HEK293 (cell line): ENCODE data around the gene SERTAD4.

Experiments
- BCL11A ChIP-seq: fragments of 450-650 bp; formaldehyde crosslinking; IDR thresholded peaks from 2 replicates; pipeline ENCODE4 v1.5.1; 2016; ENCODE audit warnings: low read depth, missing biosample characterization, missing genetic modification characterization
- FEZF1 ChIP-seq: fragments of 450-650 bp; formaldehyde crosslinking; IDR thresholded peaks from 2 replicates; pipeline ENCODE4 v1.5.1; 2016; ENCODE audit warnings: missing biosample characterization, missing genetic modification characterization
- GFI1B ChIP-seq: fragments of 450-650 bp; formaldehyde crosslinking; IDR thresholded peaks from 2 replicates; pipeline ENCODE4 v1.5.1; 2016; ENCODE audit warnings: missing biosample characterization, missing genetic modification characterization
- INSM2 ChIP-seq: fragments of 450-650 bp; formaldehyde crosslinking; IDR thresholded peaks from 2 replicates; pipeline ENCODE4 v1.5.1; 2016; ENCODE audit warnings: missing biosample characterization, missing genetic modification characterization
- KLF17 ChIP-seq: fragments of 450-650 bp; formaldehyde crosslinking; IDR thresholded peaks from 2 replicates; pipeline ENCODE4 v1.5.1; 2016; ENCODE audit warnings: missing biosample characterization, missing genetic modification characterization
- MYNN ChIP-seq: fragments of 450-650 bp; formaldehyde crosslinking; IDR thresholded peaks from 2 replicates; pipeline ENCODE4 v1.5.1; 2016; ENCODE audit warnings: missing biosample characterization, missing genetic modification characterization, borderline replicate concordance
- MZF1 ChIP-seq: fragments of 450-650 bp; formaldehyde crosslinking; IDR thresholded peaks from 2 replicates; pipeline ENCODE4 v1.5.1; 2017; ENCODE audit warnings: missing biosample characterization, missing genetic modification characterization, borderline replicate concordance
- PRDM4 ChIP-seq: fragments of 450-650 bp; formaldehyde crosslinking; IDR thresholded peaks from 2 replicates; pipeline ENCODE4 v1.5.1; 2017; ENCODE audit warnings: missing biosample characterization, missing genetic modification characterization
- RBAK ChIP-seq: fragments of 450-650 bp; formaldehyde crosslinking; IDR thresholded peaks from 2 replicates; pipeline ENCODE4 v1.5.1; 2016; ENCODE audit warnings: missing biosample characterization, missing genetic modification characterization
- SP2 ChIP-seq: fragments of 450-650 bp; formaldehyde crosslinking; IDR thresholded peaks from 2 replicates; pipeline ENCODE4 v1.5.1; 2016; ENCODE audit warnings: missing biosample characterization, missing genetic modification characterization
- SP3 ChIP-seq: fragments of 450-650 bp; formaldehyde crosslinking; IDR thresholded peaks from 2 replicates; pipeline ENCODE4 v1.5.1; 2016; ENCODE audit warnings: missing biosample characterization, missing genetic modification characterization
- ZBTB21 ChIP-seq: fragments of 450-650 bp; formaldehyde crosslinking; IDR thresholded peaks from 2 replicates; pipeline ENCODE4 v1.5.1; 2017; ENCODE audit warnings: missing biosample characterization, missing genetic modification characterization
- ZFHX2 ChIP-seq: fragments of 450-650 bp; formaldehyde crosslinking; conservative IDR thresholded peaks from 2 replicates; pipeline ENCODE4 v1.5.1; 2016; ENCODE audit warnings: missing biosample characterization, missing genetic modification characterization
- ZFP69B ChIP-seq: fragments of 450-650 bp; formaldehyde crosslinking; IDR thresholded peaks from 2 replicates; pipeline ENCODE4 v1.5.1; 2016; ENCODE audit warnings: missing biosample characterization, missing genetic modification characterization
- ZNF121 ChIP-seq: fragments of 450-650 bp; formaldehyde crosslinking; IDR thresholded peaks from 2 replicates; pipeline ENCODE4 v1.5.1; 2016; ENCODE audit warnings: missing biosample characterization, missing genetic modification characterization
- ZNF132 ChIP-seq: fragments of 450-650 bp; formaldehyde crosslinking; IDR thresholded peaks from 2 replicates; pipeline ENCODE4 v1.5.1; 2017; ENCODE audit warnings: missing biosample characterization, missing genetic modification characterization, borderline replicate concordance
- ZNF239 ChIP-seq: fragments of 450-650 bp; formaldehyde crosslinking; IDR thresholded peaks from 2 replicates; pipeline ENCODE4 v1.5.1; 2016; ENCODE audit warnings: missing biosample characterization, missing genetic modification characterization
- ZNF335 ChIP-seq: fragments of 450-650 bp; formaldehyde crosslinking; conservative IDR thresholded peaks from 2 replicates; pipeline ENCODE4 v1.5.1; 2016; ENCODE audit warnings: missing biosample characterization, missing genetic modification characterization
- ZNF37A ChIP-seq: fragments of 450-650 bp; IDR thresholded peaks from 2 replicates; pipeline ENCODE4 v1.5.1; 2018; ENCODE audit warnings: missing biosample characterization, missing genetic modification characterization
- ZNF473 ChIP-seq: fragments of 450-650 bp; formaldehyde crosslinking; IDR thresholded peaks from 2 replicates; pipeline ENCODE4 v1.5.1; 2017; ENCODE audit warnings: missing biosample characterization, missing genetic modification characterization
- ZNF514 ChIP-seq: fragments of 450-650 bp; formaldehyde crosslinking; IDR thresholded peaks from 2 replicates; pipeline ENCODE4 v1.5.1; 2016; ENCODE audit warnings: missing biosample characterization, missing genetic modification characterization
- ZNF670 ChIP-seq: fragments of 450-650 bp; formaldehyde crosslinking; IDR thresholded peaks from 2 replicates; pipeline ENCODE4 v1.5.1; 2016; ENCODE audit warnings: missing biosample characterization, missing genetic modification characterization, low read depth
- ZNF768 ChIP-seq: fragments of 450-650 bp; formaldehyde crosslinking; IDR thresholded peaks from 2 replicates; pipeline ENCODE4 v1.5.1; 2018; ENCODE audit warnings: missing biosample characterization, mild to moderate bottlenecking, missing genetic modification characterization
- TF ChIP-seq, protein P1 (sequence below): fragments of 450-650 bp; formaldehyde crosslinking; IDR thresholded peaks from 2 replicates; pipeline ENCODE4 v1.5.1; 2016; ENCODE audit warnings: missing biosample characterization, missing genetic modification characterization
- TF ChIP-seq, protein P2 (sequence below): fragments of 450-650 bp; formaldehyde crosslinking; IDR thresholded peaks from 2 replicates; pipeline ENCODE4 v1.5.1; 2016; ENCODE audit warnings: missing biosample characterization, missing genetic modification characterization
- TF ChIP-seq, protein P3 (sequence below): fragments of 450-650 bp; formaldehyde crosslinking; IDR thresholded peaks from 2 replicates; pipeline ENCODE4 v1.5.1; 2017; ENCODE audit warnings: missing biosample characterization, missing genetic modification characterization
- TF ChIP-seq, protein P4 (sequence below): fragments of 450-650 bp; formaldehyde crosslinking; IDR thresholded peaks from 2 replicates; pipeline ENCODE4 v1.5.1; 2016; ENCODE audit warnings: missing biosample characterization, missing genetic modification characterization

SERTAD4 gene

DNA sequence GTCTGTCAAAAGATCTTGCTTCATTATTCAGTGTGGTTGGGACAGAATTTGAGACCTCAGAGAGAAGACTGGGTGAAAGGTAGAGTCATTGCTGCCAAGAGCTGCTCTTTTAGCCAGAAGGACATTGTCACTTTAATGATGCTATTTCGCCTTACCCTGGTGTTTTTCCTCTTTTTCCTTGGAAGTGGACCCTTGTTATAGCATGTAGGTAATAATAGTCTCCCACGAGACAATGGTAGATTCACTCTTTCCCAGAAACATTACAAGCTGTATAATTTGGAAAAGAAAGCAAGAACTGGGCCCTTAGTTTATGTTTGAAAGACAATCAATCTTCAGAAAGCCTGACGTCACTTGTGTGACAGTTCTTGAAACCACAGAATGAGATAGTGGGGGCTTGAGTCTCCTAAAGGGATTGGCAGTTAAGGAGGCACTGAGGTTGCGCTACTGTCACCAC lies 3.8 kb downstream of the SERTAD4 start (continued):
- no peak for TF ChIP-seq ZNF514 (tag by site-specific recombination)
- peak; percentile 99 for TF ChIP-seq FEZF1
- peak; percentile 94 for TF ChIP-seq ZFP69B (tag by site-specific recombination)
- peak; percentile 55 for TF ChIP-seq ZNF335 (tag by site-specific recombination)
- no peak for TF ChIP-seq RBAK (tag by site-specific recombination)
- no peak for TF ChIP-seq ZNF132 (tag by site-specific recombination)
- TF ChIP-seq ZNF473 (tag by site-specific recombination), result no peak
- TF ChIP-seq, protein P1, sequence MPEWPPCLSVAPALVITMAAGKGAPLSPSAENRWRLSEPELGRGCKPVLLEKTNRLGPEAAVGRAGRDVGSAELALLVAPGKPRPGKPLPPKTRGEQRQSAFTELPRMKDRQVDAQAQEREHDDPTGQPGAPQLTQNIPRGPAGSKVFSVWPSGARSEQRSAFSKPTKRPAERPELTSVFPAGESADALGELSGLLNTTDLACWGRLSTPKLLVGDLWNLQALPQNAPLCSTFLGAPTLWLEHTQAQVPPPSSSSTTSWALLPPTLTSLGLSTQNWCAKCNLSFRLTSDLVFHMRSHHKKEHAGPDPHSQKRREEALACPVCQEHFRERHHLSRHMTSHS (tag by site-specific recombination), result no peak
- TF ChIP-seq, protein P2, sequence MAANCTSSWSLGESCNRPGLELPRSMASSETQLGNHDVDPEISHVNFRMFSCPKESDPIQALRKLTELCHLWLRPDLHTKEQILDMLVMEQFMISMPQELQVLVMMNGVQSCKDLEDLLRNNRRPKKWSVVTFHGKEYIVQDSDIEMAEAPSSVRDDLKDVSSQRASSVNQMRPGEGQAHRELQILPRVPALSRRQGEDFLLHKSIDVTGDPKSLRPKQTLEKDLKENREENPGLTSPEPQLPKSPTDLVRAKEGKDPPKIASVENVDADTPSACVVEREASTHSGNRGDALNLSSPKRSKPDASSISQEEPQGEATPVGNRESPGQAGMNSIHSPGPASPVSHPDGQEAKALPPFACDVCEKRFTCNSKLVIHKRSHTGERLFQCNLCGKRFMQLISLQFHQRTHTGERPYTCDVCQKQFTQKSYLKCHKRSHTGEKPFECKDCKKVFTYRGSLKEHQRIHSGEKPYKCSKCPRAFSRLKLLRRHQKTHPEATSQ (tag by site-specific recombination), result no peak
- TF ChIP-seq ZNF121 (tag by site-specific recombination), result peak; percentile 80; the same call in 1 of the 2 replicates
- peak; percentile 94 for TF ChIP-seq BCL11A (tag by site-specific recombination)
- TF ChIP-seq GFI1B (tag by site-specific recombination), result peak; percentile 59; the same call in 1 of the 2 replicates
- TF ChIP-seq INSM2, result peak; percentile 84
- no peak for TF ChIP-seq ZNF239 (tag by site-specific recombination)
- TF ChIP-seq, protein P3, sequence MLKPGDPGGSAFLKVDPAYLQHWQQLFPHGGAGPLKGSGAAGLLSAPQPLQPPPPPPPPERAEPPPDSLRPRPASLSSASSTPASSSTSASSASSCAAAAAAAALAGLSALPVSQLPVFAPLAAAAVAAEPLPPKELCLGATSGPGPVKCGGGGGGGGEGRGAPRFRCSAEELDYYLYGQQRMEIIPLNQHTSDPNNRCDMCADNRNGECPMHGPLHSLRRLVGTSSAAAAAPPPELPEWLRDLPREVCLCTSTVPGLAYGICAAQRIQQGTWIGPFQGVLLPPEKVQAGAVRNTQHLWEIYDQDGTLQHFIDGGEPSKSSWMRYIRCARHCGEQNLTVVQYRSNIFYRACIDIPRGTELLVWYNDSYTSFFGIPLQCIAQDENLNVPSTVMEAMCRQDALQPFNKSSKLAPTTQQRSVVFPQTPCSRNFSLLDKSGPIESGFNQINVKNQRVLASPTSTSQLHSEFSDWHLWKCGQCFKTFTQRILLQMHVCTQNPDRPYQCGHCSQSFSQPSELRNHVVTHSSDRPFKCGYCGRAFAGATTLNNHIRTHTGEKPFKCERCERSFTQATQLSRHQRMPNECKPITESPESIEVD (tag by site-specific recombination), result peak; percentile 99
- peak; percentile 65; the same call in 1 of the 2 replicates for TF ChIP-seq MYNN (tag by site-specific recombination)
- TF ChIP-seq ZFHX2 (tag by site-specific recombination), result no peak
- TF ChIP-seq PRDM4, result peak; percentile 92
- TF ChIP-seq ZNF670 (tag by site-specific recombination), result no peak
- TF ChIP-seq ZNF768, result no peak
- TF ChIP-seq, protein P4, sequence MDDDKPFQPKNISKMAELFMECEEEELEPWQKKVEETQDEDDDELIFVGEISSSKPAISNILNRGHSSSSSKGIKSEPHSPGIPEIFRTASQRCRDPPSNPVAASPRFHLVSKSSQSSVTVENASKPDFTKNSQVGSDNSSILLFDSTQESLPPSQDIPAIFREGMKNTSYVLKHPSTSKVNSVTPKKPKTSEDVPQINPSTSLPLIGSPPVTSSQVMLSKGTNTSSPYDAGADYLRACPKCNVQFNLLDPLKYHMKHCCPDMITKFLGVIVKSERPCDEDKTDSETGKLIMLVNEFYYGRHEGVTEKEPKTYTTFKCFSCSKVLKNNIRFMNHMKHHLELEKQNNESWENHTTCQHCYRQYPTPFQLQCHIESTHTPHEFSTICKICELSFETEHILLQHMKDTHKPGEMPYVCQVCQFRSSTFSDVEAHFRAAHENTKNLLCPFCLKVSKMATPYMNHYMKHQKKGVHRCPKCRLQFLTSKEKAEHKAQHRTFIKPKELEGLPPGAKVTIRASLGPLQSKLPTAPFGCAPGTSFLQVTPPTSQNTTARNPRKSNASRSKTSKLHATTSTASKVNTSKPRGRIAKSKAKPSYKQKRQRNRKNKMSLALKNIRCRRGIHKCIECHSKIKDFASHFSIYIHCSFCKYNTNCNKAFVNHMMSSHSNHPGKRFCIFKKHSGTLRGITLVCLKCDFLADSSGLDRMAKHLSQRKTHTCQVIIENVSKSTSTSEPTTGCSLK (tag by site-specific recombination), result no peak
- TF ChIP-seq MZF1, result peak; percentile 61
- TF ChIP-seq SP2 (tag by site-specific recombination), result peak; percentile 65
- TF ChIP-seq ZNF37A (tag by site-specific recombination), result no peak
- TF ChIP-seq SP3, result 0 out of 2 replicates have a peak, but pooled peaks have one; percentile 14
- TF ChIP-seq ZBTB21 (tag by site-specific recombination), result peak; percentile 92
- peak; percentile 95 for TF ChIP-seq KLF17
